Tibial nerve (tissue), 4 donors: Measurements from ENCODE around the gene HCK.

Source experiments
- EP300 ChIP-seq, 2 donors: sonication (generic); formaldehyde crosslinking; IDR thresholded peaks; one replicate each; pipeline ENCODE4 v1.6.1; 2017; ENCODE audit warnings: antibody characterized with exemption in 2 of 2, mild to moderate bottlenecking in 1 of 2
- POLR2A ChIP-seq, 2 donors: fragments of 450-650 bp; IDR thresholded peaks; one replicate each; pipeline ENCODE4 v1.6.1; 2017; ENCODE audit warnings: antibody characterized with exemption in 2 of 2, mild to moderate bottlenecking in 2 of 2, moderate library complexity in 2 of 2
- TF ChIP-seq, protein P1 (sequence below), 5 experiments: fragments of 200-600 bp in 3 of 5; fragments of 450-650 bp in 2 of 5; sonication (generic) in 3 of 5; IDR thresholded peaks; one replicate each; pipeline ENCODE4 v1.5.1; 2016 to 2019; ENCODE audit warnings: antibody characterized with exemption in 5 of 5, mild to moderate bottlenecking in 3 of 5, moderate library complexity in 2 of 5

DNA sequence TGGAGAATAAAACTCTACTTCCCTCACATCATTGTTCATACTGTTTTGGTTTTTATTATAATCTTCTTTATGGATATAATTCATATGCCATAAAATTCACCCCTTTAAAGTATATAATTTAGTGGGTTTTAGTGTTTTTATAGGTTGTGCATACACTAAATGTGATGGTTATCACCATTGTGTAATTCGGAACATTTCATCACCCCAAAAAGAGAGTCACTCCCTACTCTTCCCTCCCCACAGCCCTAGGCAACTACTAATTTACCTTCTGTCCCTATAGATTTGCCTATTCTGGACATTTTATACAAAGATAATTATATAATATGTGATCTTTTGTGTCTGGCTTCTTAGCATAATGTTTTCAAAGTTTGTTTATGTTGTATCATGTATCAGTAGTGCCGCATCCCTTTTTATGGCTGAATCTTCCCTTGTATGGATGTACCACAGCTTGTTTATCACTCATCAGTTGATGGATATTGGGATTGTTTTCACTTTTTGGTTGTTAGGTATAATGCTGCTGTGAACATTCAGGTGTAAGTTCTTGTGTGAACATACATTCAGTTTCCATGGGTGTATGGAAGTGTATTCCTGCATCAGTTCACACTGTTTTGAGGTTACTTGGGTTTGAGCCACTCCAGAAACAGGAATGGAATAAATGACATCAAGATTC, 61.7 kb downstream of the HCK start:
- TF ChIP-seq, protein P1, sequence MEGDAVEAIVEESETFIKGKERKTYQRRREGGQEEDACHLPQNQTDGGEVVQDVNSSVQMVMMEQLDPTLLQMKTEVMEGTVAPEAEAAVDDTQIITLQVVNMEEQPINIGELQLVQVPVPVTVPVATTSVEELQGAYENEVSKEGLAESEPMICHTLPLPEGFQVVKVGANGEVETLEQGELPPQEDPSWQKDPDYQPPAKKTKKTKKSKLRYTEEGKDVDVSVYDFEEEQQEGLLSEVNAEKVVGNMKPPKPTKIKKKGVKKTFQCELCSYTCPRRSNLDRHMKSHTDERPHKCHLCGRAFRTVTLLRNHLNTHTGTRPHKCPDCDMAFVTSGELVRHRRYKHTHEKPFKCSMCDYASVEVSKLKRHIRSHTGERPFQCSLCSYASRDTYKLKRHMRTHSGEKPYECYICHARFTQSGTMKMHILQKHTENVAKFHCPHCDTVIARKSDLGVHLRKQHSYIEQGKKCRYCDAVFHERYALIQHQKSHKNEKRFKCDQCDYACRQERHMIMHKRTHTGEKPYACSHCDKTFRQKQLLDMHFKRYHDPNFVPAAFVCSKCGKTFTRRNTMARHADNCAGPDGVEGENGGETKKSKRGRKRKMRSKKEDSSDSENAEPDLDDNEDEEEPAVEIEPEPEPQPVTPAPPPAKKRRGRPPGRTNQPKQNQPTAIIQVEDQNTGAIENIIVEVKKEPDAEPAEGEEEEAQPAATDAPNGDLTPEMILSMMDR (IDR thresholded peaks at IDR 0.05), result no peak
- TF ChIP-seq POLR2A (IDR thresholded peaks at IDR 0.05) (no peak), EP300 (IDR thresholded peaks at IDR 0.05) (no peak)
